Stimulated activated CD4-positive, alpha-beta T cell treated with anti-CD3 and anti-CD28 coated beads, Interleukin-1b, Interleukin-23, amount 100 ng/mL, for 24 hours (primary cell): ENCODE measurements around the gene PTER.

ENCODE experiments used
- DNase-seq, 4 experiments: peaks; one replicate each; pipeline ENCODE4 v3.0.0-alpha.2; 2020; ENCODE audit warnings: low read depth in 4 of 4, low spot score in 1 of 4

The PTER gene

GRCh38 chr10:16536155-16536554 lies 99.3 kb downstream of the PTER start:
- no peak for DNase-seq

- no peak for DNase-seq
Observed at GRCh38 chr10:16544099-16544498, 107.3 kb downstream of the PTER start.

- no peak for DNase-seq
Observed at GRCh38 chr10:16544591-16544990, 107.8 kb downstream of the PTER start.

GRCh38 chr10:16545116-16545736 lies 108.4 kb downstream of the PTER start:
- no peak for DNase-seq

- DNase-seq: no peak
Observed at GRCh38 chr10:16547973-16548372, 111.2 kb downstream of the PTER start.

GRCh38 chr10:16559236-16559773 lies 122.5 kb downstream of the PTER start:
- DNase-seq: no peak

GRCh38 chr10:16562891-16563290 lies 126.1 kb downstream of the PTER start:
- no peak for DNase-seq
